ENCODE results near the gene GSTM2.
"Not testable (repeated sequence)": the region's sequence is repeated elsewhere in the genome, so short reads cannot be mapped to it uniquely, and the experiment has no call there.

Gene GSTM2

DNA sequence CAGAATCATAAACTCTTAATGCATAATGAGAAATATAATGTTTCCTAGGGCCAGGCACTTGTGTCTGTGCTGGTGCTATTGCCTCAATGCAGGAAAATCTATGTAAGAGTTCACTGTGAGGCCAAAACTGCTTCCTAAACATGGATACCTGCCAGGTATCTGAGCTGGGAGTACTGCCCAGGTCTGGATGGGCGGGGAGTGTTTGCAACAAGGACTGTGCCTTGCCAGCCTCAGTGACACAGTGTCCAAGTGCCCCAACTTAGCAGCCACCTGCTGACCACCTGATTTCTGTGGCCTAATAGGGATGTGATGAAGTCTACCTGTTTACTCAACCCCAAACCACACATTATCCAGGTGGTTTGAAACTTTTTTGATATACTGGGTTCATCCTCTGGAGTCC is 17.5 kb downstream of the GSTM2 start:
- not testable (repeated sequence) for DNase-seq

GRCh38 chr1:109685890-109686289 is 18.0 kb downstream of the GSTM2 start:
- DNase-seq = not testable (repeated sequence)

- DNase-seq = not testable (repeated sequence)
Observed at GRCh38 chr1:109687109-109687508, 19.3 kb downstream of the GSTM2 start.

GRCh38 chr1:109687641-109688499 is 20.0 kb downstream of the GSTM2 start, which contains the start of gene GSTM1:
Gene GSTM1, plus strand, starts transcription at chr1:109687817. Its CDS starts 57 bp downstream, at chr1:109687874.
- DNase-seq = no peak

DNA sequence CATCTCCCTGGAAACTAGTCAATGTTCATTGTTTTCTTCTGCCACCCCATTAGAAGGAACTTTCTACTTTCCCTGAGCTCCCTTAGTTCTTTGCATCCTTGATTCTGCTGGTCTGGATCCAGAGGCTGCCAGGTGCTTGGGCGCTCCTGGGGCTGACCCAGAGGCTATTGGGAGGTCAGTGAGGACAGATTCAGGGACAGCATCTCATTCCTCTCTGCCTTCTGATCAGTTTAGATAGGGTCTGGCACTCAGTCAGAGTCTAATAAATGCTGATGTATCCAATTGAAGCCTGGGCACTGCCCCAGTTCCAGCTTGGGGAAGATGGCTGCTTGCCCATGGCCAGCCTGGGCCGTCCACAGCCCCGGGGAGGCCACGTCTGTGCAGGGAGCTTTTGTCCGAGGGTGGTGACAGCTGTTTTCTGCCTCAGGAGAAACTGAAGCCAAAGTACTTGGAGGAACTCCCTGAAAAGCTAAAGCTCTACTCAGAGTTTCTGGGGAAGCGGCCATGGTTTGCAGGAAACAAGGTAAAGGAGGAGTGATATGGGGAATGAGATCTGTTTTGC is 22.1 kb downstream of the GSTM2 start:
- DNase-seq = no peak

DNA sequence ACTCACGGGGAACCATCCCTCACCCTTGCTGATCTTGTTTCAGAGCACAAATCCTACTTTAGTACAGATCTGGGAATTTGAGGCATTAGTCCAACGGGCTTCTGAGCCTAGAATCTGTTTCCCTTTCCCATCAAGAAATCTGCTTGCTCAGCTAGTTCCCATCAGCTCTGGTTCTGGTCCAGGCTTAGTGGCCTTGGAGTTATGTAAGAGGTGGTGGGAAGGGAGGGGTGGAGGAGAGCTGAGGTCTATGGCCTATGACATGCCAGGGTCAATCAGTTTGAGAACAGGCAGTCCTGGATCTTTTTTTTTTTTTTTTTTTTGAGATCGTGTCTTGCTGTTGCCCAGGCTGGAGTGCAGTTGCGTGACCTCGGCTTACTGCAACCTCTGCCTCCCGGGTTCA is 23.9 kb downstream of the GSTM2 start:
- no peak for DNase-seq

GRCh38 chr1:109694400-109694799 is 26.5 kb downstream of the GSTM2 start:
- not testable (repeated sequence) for DNase-seq

DNA sequence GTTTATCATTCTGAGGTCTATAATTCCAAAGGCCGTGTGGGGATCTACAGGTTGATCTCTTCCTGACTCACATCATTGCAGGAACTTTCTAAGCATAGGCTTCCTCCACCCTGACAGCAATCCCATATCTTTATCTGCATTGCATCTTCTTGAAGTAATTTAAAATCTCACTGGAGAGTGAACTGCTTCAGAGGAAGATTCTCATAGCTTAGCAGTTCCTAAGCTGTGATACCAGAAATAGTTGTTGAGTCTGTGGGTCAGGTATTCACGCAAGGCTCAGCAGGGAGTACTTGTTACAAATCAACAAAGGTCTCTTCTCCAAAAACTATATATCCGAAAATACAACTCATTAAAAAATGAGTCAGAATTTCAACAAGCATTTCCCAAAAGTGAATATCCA is 27.3 kb downstream of the GSTM2 start:
- DNase-seq = not testable (repeated sequence)

- DNase-seq = no peak
Observed at GRCh38 chr1:109697066-109697465, 29.2 kb downstream of the GSTM2 start.

GRCh38 chr1:109697861-109698260 is 30.0 kb downstream of the GSTM2 start:
- DNase-seq = not testable (repeated sequence)

DNA sequence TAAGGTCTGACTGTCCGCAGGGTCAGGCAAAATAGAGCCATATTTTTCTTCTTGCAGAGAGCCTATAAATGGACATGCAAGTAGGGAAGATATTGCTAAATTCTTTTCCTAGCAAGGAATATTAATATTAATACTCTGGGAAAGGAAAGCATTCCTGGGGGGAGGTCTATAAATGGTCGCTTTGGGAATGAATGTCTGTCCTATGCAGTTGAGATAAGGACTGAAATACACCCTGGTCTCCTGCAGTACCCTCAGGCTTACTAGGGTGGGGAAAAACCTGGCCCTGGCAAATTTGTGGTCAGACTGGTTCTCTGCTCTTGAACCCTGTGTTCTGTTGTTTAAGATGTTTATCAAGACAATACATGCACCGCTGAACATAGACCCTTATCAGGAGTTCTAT is 35.1 kb downstream of the GSTM2 start:
- DNase-seq = not testable (repeated sequence)

DNA sequence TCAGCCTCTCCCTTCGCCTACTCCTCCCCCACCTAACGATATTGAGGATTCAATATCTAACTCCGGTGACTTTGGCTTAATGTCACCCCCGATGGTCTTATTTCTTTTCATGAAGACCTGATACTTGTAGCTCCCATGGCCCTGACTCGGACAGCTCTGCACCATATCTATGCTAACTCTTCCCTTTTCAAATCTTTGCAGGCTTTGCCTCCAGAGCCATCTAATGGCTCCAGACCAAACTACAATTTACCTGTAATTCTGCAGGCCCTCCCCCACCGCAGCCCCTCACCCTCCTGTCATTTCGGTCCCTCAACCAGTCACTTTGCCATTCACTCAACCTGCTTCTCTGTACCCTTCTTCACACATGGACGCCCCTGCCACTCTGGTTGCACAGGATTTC is 36.3 kb downstream of the GSTM2 start:
- DNase-seq = no peak

- DNase-seq = no peak
Observed at GRCh38 chr1:109705411-109705810, 37.6 kb downstream of the GSTM2 start.

GRCh38 chr1:109708949-109709348 is 41.1 kb downstream of the GSTM2 start:
- not testable (repeated sequence) for DNase-seq

DNA sequence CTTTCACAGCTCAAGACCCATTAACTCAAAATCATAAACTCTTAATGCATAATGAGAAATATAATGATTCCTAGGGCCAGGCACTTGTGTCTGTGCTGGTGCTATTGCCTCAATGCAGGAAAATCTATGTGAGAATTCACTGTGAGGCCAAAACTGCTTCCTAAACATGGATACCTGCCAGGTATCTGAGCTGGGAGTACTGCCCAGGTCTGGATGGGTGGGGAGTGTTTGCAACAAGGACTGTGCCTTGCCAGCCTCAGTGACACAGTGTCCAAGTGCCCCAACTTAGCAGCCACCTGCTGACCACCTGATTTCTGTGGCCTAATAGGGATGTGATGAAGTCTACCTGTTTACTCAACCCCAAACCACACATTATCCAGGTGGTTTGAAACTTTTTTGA is 42.0 kb downstream of the GSTM2 start:
- not testable (repeated sequence) for DNase-seq

DNA sequence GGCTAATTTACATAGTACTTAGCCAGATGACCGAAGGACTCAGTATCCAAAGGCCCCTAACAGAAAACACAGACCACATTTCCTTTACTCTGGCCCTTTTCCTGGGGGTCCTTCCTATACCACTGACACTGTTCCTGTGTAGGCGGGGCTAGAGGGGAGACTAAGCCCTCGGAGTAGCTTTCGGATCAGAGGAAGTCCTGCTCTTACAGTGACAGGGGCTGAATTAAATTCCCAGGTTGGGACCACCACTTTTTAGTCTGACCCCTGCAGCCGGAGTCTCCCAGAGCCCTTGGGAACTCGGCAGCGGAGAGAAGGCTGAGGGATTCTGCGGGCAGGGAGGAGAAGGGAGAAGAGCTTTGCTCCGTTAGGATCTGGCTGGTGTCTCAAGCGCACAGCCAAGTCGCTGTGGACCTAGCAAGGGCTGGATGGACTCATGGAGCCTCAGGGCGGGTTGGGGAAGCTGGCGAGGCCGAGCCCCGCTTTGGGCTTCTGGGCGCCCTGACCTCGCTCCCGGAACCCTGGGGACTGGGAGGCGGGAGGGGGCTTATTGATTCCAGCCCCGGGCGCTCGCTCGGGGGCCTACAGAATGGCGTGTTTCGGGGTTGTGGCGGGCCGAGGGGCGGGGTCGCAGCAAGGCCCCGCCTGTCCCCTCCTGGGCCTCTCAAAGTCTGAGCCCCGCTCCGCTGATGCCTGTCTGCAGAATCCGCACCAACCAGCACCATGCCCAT is 43.9 kb downstream of the GSTM2 start, which contains the start of gene GSTM5:
GSTM5 (plus strand) TSS at position 659 of the 728 bp plus-strand sequence; CDS start at position 721, 62 bp downstream.
- DNase-seq = peak; percentile 11

DNA sequence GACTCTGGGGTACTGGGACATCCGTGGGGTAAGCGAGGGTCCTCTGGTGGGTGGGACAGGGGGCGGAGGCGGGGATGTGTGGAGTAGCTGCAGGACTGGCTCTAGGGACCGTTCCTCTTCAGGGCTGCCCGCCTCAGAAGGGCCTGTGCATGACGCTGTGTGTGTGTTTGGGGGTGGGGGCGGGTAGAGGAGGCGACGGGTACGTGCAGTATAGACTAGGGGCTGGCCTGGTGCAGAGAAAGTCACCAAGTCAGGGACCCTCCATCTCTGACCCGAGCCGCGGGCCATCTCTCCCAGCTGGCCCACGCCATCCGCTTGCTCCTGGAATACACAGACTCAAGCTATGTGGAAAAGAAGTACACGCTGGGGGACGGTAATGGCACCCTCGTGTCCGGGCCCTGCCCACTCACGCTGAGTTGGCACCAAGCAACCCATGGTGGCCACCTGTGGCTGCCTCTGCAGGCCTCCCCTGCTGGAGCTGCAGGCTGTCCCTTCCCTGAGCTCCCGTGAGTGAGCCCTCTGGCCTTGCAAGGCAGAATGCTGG is 44.5 kb downstream of the GSTM2 start:
- DNase-seq = no peak

- no peak for DNase-seq
Observed at GRCh38 chr1:109713636-109714035, 45.8 kb downstream of the GSTM2 start.

DNA sequence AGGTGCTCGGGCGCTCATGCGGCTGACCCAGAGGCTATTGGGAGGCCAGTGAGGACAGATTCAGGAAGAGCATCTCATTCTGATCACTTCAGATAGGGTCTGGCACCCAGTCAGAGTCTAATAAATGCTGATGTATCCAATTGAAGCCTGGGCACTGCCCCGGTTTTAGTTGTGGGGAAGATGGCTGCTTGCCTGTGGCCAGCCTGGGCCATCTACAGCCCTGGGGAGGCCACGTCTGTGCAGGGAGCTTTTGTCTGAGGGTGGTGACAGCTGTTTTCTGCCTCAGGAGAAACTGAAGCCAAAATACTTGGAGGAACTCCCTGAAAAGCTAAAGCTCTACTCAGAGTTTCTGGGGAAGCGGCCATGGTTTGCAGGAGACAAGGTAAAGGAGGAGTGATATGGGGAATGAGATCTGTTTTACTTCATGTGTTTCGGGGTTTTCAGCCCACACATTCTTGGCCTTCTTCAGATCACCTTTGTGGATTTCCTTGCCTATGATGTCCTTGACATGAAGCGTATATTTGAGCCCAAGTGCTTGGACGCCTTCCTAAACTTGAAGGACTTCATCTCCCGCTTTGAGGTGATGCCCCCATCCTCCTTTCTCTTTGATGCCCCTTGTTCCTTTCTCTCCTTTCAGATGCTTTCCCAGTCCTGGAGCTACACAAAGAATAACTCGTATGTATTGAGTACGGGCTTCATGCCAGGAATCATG is 47.0 kb downstream of the GSTM2 start:
- no peak for DNase-seq

DNA sequence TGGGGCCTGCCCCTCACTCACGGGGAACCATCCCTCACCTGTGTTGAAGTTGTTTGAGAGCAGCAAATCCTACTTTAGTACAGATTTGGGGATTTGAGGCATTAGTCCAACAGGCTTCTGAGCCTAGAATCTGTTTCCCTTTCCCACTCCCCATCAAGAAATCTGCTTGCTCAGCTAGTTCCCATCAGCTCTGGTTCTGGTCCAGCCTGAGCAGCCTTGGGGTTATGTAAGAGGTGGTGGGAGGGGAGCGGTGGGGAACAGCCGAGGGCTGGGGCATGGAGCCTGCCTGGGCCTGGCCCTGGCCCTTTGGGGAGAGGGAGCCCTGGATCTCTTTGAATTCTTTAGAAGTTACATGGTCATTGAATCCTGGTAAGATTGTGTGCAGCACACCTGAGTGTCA is 48.3 kb downstream of the GSTM2 start:
- no peak for DNase-seq

GRCh38 chr1:109716570-109717090 is 48.8 kb downstream of the GSTM2 start:
- no peak for DNase-seq

GRCh38 chr1:109717729-109718128 is 49.9 kb downstream of the GSTM2 start:
- DNase-seq = no peak

All from CD4-positive, alpha-beta T cell treated with Interleukin-6 for 4 hours (primary cell).